NOMO-1 treated with dmso at 0.1 percent for 144 hours (cell line): ENCODE measurements around the gene HSF2BP.
"Not testable (repeated sequence)": the region's sequence is repeated elsewhere in the genome, so short reads cannot be mapped to it uniquely, and the experiment has no call there.

ENCODE experiments used
- DNase-seq: peaks from one replicate; lab custom pipeline; 2025; ENCODE audit not compliant: unreplicated experiment; lab: John Stamatoyannopoulos, UW

HSF2BP gene

GRCh38 chr21:43659136-43660000 is at the start of gene HSF2BP, which contains the start of gene RRP1B:
Gene HSF2BP (minus strand): TSS chr21:43659488. CDS start chr21:43658096, 1,392 bp downstream.
Gene RRP1B (plus strand): TSS chr21:43659560. CDS start chr21:43659665, 105 bp downstream.
- DNase-seq = peak; percentile 63

GRCh38 chr21:43708745-43709381 is 49.6 kb upstream of the HSF2BP start:
- DNase-seq = no peak

- no peak for DNase-seq
These were observed 48.2 kb upstream of the HSF2BP start for GRCh38 chr21:43707462-43707861.

GRCh38 chr21:43703035-43703880 is 44.0 kb upstream of the HSF2BP start:
- DNase-seq = peak; percentile 28

- no peak for DNase-seq
These were observed 43.4 kb upstream of the HSF2BP start for GRCh38 chr21:43702785-43703034.

GRCh38 chr21:43701936-43702784 is 42.9 kb upstream of the HSF2BP start:
- DNase-seq = no peak

- DNase-seq = no peak
These were observed 40.8 kb upstream of the HSF2BP start for GRCh38 chr21:43699933-43700599.

- DNase-seq = not testable (repeated sequence)
These were observed 40.1 kb upstream of the HSF2BP start for GRCh38 chr21:43699492-43699777.

- DNase-seq = no peak
These were observed 38.7 kb upstream of the HSF2BP start for GRCh38 chr21:43697758-43698643.

- no peak for DNase-seq
These were observed 36.9 kb upstream of the HSF2BP start for GRCh38 chr21:43696214-43696613.

GRCh38 chr21:43694437-43695079 is 35.3 kb upstream of the HSF2BP start:
- no peak for DNase-seq

- DNase-seq = no peak
These were observed 34.7 kb upstream of the HSF2BP start for GRCh38 chr21:43693981-43694380.

GRCh38 chr21:43692949-43693348 is 33.7 kb upstream of the HSF2BP start:
- DNase-seq = no peak

- no peak for DNase-seq
These were observed 32.5 kb upstream of the HSF2BP start for GRCh38 chr21:43691801-43692200.

- no peak for DNase-seq
These were observed 32.0 kb upstream of the HSF2BP start for GRCh38 chr21:43691086-43691795.

- no peak for DNase-seq
These were observed 31.1 kb upstream of the HSF2BP start for GRCh38 chr21:43690346-43690745.

GRCh38 chr21:43689556-43690337 is 30.5 kb upstream of the HSF2BP start:
- no peak for DNase-seq
